ENCODE data around the gene DDX18. TPM values are rescaled to one million over a fixed set of nuclear protein-coding genes. Genes with fewer than 3 reads are reported as not detected.
"Not testable (repeated sequence)": the region's sequence is repeated elsewhere in the genome, so short reads cannot be mapped to it uniquely, and the experiment has no call there.

DDX18 gene
- total RNA-seq, 4 donors from 2014 or later: 30.2 to 82.7 (median 53.3) TPM

DNA sequence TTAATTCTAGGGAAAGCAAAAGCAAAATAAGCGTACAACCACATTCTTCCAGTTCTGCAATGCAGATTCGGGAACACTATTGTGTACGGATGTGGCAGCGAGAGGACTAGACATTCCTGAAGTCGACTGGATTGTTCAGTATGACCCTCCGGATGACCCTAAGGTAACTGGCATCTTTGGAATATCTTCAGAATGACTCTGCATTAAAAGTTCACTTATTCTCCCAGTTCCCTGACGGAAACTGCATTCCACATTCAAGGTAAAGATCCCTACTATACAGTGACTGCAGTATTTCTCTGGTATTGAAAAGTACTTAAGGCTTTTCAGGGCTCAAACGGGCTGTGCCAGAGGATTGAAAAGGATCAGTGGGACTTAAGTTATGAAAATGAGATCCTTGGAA lies 10.9 kb downstream of the DDX18 start:
- no peak overlapping the region for H3K4me3 ChIP-seq
- no peaks in the 10 kb centered on the region for H3K27me3 ChIP-seq
- intact Hi-C loops (cut with DNase I; ENCODE audit: low total_unique reads): no loop called here
- no peaks in the 10 kb centered on the region for H3K9me3 ChIP-seq
- no peaks in the 10 kb centered on the region for H3K36me3 ChIP-seq
- no peak for TF ChIP-seq POLR2A (IDR thresholded peaks at IDR 0.05)
- TF ChIP-seq, protein P1, sequence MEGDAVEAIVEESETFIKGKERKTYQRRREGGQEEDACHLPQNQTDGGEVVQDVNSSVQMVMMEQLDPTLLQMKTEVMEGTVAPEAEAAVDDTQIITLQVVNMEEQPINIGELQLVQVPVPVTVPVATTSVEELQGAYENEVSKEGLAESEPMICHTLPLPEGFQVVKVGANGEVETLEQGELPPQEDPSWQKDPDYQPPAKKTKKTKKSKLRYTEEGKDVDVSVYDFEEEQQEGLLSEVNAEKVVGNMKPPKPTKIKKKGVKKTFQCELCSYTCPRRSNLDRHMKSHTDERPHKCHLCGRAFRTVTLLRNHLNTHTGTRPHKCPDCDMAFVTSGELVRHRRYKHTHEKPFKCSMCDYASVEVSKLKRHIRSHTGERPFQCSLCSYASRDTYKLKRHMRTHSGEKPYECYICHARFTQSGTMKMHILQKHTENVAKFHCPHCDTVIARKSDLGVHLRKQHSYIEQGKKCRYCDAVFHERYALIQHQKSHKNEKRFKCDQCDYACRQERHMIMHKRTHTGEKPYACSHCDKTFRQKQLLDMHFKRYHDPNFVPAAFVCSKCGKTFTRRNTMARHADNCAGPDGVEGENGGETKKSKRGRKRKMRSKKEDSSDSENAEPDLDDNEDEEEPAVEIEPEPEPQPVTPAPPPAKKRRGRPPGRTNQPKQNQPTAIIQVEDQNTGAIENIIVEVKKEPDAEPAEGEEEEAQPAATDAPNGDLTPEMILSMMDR (IDR thresholded peaks at IDR 0.05): no peak
- no peaks in the 10 kb centered on the region for H3K4me1 ChIP-seq
- no peak overlapping the region for H3K27ac ChIP-seq
- DNase-seq: no peak

DNA sequence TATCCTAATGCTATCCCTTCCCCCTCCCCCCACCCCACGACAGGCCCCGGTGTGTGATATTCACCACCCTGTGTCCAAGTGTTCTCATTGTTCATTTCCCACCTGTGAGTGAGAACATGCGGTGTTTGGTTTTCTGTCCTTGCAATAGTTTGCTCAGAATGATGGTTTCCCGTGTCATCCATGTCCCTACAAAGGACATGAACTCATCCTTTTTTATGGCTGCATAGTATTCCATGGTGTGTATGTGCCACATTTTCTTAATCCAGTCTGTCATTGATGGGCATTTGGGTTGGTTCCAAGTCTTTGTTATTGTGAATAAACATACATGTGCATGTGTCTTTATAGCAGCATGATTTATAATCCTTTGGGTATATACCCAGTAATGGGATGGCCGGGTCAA lies 13.0 kb downstream of the DDX18 start:
- H3K9me3 ChIP-seq; H3K27me3 ChIP-seq; H3K36me3 ChIP-seq; H3K27ac ChIP-seq; intact Hi-C loops (cut with DNase I; ENCODE audit: low total_unique reads); DNase-seq; H3K4me1 ChIP-seq; H3K4me3 ChIP-seq: not testable (repeated sequence)

DNA sequence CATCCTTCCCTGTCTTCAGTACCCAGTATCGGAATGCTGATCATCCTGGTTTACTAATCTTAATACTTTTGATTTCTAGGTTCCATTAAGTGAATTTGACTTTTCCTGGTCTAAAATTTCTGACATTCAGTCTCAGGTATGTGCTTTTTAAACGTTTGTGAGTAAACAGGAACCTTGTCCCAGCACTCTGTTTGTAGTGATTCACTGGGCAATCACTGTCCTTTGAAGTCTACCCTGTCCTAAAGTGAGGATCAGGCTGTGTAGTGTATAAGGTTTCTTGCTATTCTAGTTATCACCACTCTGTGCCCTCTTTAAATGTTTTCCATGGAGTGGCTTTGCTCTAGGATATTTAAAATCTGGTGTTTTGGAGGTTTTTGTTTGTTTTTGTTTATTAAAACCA lies 14.4 kb downstream of the DDX18 start:
- Histone ChIP-seq H3K9me3 (no peaks in the 10 kb centered on the region), H3K36me3 (no peaks in the 10 kb centered on the region), H3K4me1 (no peaks in the 10 kb centered on the region), H3K27ac (no peak overlapping the region), H3K4me3 (no peak overlapping the region), H3K27me3 (no peaks in the 10 kb centered on the region)
- no peak for DNase-seq
- TF ChIP-seq, protein P1 (IDR thresholded peaks at IDR 0.05): no peak
- no peak for TF ChIP-seq POLR2A (IDR thresholded peaks at IDR 0.05)
- intact Hi-C loops (cut with DNase I; ENCODE audit: low total_unique reads): no loop called here

DNA sequence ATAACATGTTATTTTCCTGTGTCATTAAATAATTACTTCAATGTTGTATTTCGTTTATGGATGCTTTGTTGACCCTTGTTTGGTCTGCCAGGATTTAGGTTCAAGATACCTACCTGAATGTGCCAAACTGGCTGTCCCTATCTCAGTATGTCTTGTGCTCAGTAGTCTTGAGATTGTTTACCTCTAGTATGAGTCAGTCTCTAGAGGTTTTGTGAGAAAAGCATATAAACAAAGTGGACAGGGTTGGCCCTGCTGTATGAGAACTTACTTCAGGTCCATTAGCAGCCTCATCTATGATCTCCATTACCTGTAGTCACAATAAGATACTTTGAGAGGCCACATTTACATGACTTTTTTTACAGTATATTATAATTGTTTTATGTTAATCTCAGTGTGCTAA lies 17.8 kb downstream of the DDX18 start:
- intact Hi-C loops (cut with DNase I; ENCODE audit: low total_unique reads): no loop called here

DNA sequence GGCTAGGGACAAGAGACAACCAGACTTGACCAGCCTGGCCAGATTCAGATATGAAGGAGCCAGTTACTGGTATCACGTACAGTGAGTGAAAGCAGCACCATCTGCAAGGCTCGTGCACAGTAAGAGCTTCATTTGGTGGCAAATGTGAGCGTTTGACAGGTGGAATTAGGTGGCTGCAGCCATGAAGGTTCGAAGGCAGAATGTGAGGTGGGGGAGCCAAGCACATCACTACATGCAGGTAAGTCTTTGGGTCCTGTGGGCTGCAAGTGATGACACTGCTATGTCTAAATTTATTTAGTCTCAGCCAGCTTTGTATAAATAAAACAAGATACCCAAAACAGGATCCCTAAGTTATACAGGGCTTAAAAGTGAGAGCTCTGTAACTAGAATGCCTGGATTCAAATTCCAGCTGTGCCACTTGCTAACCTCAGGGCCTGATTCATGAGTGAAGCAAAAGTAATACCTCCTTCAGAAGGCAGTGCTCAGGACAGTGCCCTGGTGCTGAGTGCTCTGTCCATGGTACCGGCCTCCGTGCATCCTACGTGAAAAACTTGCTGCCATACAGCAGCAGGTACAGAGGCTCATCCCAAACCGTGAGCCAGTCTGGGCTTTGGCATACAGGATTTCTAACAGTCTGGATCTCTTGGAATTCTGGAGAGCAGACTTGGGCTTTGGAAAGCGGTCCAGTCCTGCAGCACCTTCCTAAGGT lies 18.6 kb downstream of the DDX18 start:
- intact Hi-C loops (cut with DNase I; ENCODE audit: low total_unique reads): no loop called here
- Histone ChIP-seq H3K27ac (no peak overlapping the region), H3K9me3 (no peaks in the 10 kb centered on the region), H3K36me3 (no peaks in the 10 kb centered on the region), H3K27me3 (no peaks in the 10 kb centered on the region), H3K4me3 (no peak overlapping the region), H3K4me1 (no peaks in the 10 kb centered on the region)
- no peak for TF ChIP-seq POLR2A (IDR thresholded peaks at IDR 0.05)
- TF ChIP-seq, protein P1 (IDR thresholded peaks at IDR 0.05): no peak
- no peak for DNase-seq

More for the DNA sequence above, 17.8 kb downstream of the DDX18 start:
- Histone ChIP-seq H3K9me3 (no peaks in the 10 kb centered on the region), H3K27ac (no peak overlapping the region), H3K4me1 (no peaks in the 10 kb centered on the region), H3K36me3 (no peaks in the 10 kb centered on the region), H3K27me3 (no peaks in the 10 kb centered on the region), H3K4me3 (no peak overlapping the region)
- TF ChIP-seq POLR2A (IDR thresholded peaks at IDR 0.05): no peak
- TF ChIP-seq, protein P1 (IDR thresholded peaks at IDR 0.05): no peak
- no peak for DNase-seq

DNA sequence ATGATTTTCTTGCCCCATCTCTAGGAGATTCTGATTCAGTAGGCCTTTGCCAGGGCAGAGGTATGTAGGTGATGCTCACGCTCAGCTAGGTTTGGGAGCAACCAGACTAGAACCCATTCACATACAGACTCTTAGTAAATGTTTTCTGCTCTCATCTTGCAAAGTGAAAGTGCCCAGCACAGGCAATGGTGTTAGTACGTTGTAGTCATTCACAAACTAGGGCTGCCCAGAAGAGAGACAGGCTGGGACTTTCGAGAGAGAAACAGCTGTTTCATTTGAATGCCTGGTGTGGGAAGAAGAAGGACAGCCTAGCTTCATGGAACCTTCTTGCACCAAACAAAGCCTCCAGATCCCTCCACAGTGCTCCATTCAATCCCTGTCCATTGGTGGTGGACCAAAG lies 19.4 kb downstream of the DDX18 start:
- no peaks in the 10 kb centered on the region for H3K4me1 ChIP-seq
- intact Hi-C loops (cut with DNase I; ENCODE audit: low total_unique reads): no loop called here
- H3K27me3 ChIP-seq: no peaks in the 10 kb centered on the region
- DNase-seq: no peak
- no peaks in the 10 kb centered on the region for H3K36me3 ChIP-seq
- H3K27ac ChIP-seq: no peak overlapping the region
- H3K9me3 ChIP-seq: no peaks in the 10 kb centered on the region
- TF ChIP-seq, protein P1 (IDR thresholded peaks at IDR 0.05): no peak
- H3K4me3 ChIP-seq: no peak overlapping the region

All from uterus (tissue), 4 donors.